Measurements from ENCODE around the gene RXRA.

Gene RXRA

GRCh38 chr9:134375430-134376385 lies 49.5 kb downstream of the RXRA start:
- DNase-seq (ENCODE audit: extremely low spot score): peak; percentile 32
- ChIA-PET CTCF (interaction anchor here (0.6 kb wide), 1 partner anchor 217 kb away, joined by 3 read pairs; no protein-coding TSS in a partner anchor), POLR2A (no interaction called here)
- TF ChIP-seq SUZ12 (IDR thresholded peaks at IDR 0.05): no peak
- no peak for TF ChIP-seq SP1 (IDR thresholded peaks at IDR 0.05)
- TF ChIP-seq L3MBTL2 (conservative IDR thresholded peaks at IDR 0.05): no peak; the same call in 1 of the 2 replicates
- no peak for TF ChIP-seq NFRKB (IDR thresholded peaks at IDR 0.05)
- no peak for TF ChIP-seq ZNF384 (IDR thresholded peaks at IDR 0.05)
- no peak for TF ChIP-seq FOXM1 (IDR thresholded peaks at IDR 0.05; ENCODE audit: borderline replicate concordance)
- no peak for TF ChIP-seq FOXK2 (IDR thresholded peaks at IDR 0.05)
- TF ChIP-seq FOXA1 (IDR thresholded peaks at IDR 0.05): no peak
- no peak for TF ChIP-seq LEF1 (IDR thresholded peaks at IDR 0.05; ENCODE audit: borderline replicate concordance)

- DNase-seq (ENCODE audit: extremely low spot score): no peak
- ChIA-PET CTCF (interaction anchor here (0.6 kb wide), 1 partner anchor 217 kb away, joined by 3 read pairs; no protein-coding TSS in a partner anchor), POLR2A (no interaction called here)
- TF ChIP-seq FOXK2 (IDR thresholded peaks at IDR 0.05) (no peak), FOXM1 (IDR thresholded peaks at IDR 0.05; ENCODE audit: borderline replicate concordance) (no peak), SP1 (IDR thresholded peaks at IDR 0.05) (no peak), BHLHE40 (IDR thresholded peaks at IDR 0.05; ENCODE audit: borderline replicate concordance) (no peak), NFRKB (IDR thresholded peaks at IDR 0.05) (no peak), ARNT (IDR thresholded peaks at IDR 0.05) (no peak), SUZ12 (IDR thresholded peaks at IDR 0.05) (no peak)
Measured at GRCh38 chr9:134376386-134377142, 50.3 kb downstream of the RXRA start.

GRCh38 chr9:134377143-134377484 lies 50.9 kb downstream of the RXRA start:
- ChIA-PET POLR2A (no interaction called here), CTCF (no interaction called here)
- DNase-seq (ENCODE audit: extremely low spot score): no peak
- no peak for TF ChIP-seq ELF4 (IDR thresholded peaks at IDR 0.05)
- TF ChIP-seq ZNF384 (IDR thresholded peaks at IDR 0.05): no peak
- TF ChIP-seq ARNT (IDR thresholded peaks at IDR 0.05): no peak
- no peak for TF ChIP-seq PKNOX1 (IDR thresholded peaks at IDR 0.05)
- TF ChIP-seq CTBP1 (IDR thresholded peaks at IDR 0.05; ENCODE audit: borderline replicate concordance): no peak
- TF ChIP-seq SP1 (IDR thresholded peaks at IDR 0.05): no peak
- TF ChIP-seq SUZ12 (IDR thresholded peaks at IDR 0.05): no peak
- no peak for TF ChIP-seq HDGF (IDR thresholded peaks at IDR 0.05; ENCODE audit: borderline replicate concordance)
- TF ChIP-seq FOXM1 (IDR thresholded peaks at IDR 0.05; ENCODE audit: borderline replicate concordance): no peak
- TF ChIP-seq NFRKB (IDR thresholded peaks at IDR 0.05): no peak
- TF ChIP-seq FOXK2 (IDR thresholded peaks at IDR 0.05): no peak
- TF ChIP-seq FOXA1 (IDR thresholded peaks at IDR 0.05): no peak
- TF ChIP-seq LEF1 (IDR thresholded peaks at IDR 0.05; ENCODE audit: borderline replicate concordance): no peak
- TF ChIP-seq L3MBTL2 (conservative IDR thresholded peaks at IDR 0.05): no peak
- TF ChIP-seq TARDBP (IDR thresholded peaks at IDR 0.05): no peak
- TF ChIP-seq BHLHE40 (IDR thresholded peaks at IDR 0.05; ENCODE audit: borderline replicate concordance): no peak

- ChIA-PET CTCF (no interaction called here), POLR2A (no interaction called here)
- TF ChIP-seq L3MBTL2 (conservative IDR thresholded peaks at IDR 0.05) (no peak), ELF4 (IDR thresholded peaks at IDR 0.05) (no peak), PKNOX1 (IDR thresholded peaks at IDR 0.05) (no peak), HDGF (IDR thresholded peaks at IDR 0.05; ENCODE audit: borderline replicate concordance) (no peak), LEF1 (IDR thresholded peaks at IDR 0.05; ENCODE audit: borderline replicate concordance) (no peak), NFRKB (IDR thresholded peaks at IDR 0.05) (no peak), SUZ12 (IDR thresholded peaks at IDR 0.05) (no peak), SP1 (IDR thresholded peaks at IDR 0.05) (no peak), FOXM1 (IDR thresholded peaks at IDR 0.05; ENCODE audit: borderline replicate concordance) (no peak), BHLHE40 (IDR thresholded peaks at IDR 0.05; ENCODE audit: borderline replicate concordance) (no peak), ZNF384 (IDR thresholded peaks at IDR 0.05) (no peak)
- DNase-seq (ENCODE audit: extremely low spot score): no peak
Measured at GRCh38 chr9:134377976-134378375, 51.7 kb downstream of the RXRA start.

- CTCF ChIA-PET: no interaction called here
- peak; percentile 46 for DNase-seq (ENCODE audit: extremely low spot score)
- TF ChIP-seq NFRKB (IDR thresholded peaks at IDR 0.05): no peak
- no peak for TF ChIP-seq SP1 (IDR thresholded peaks at IDR 0.05)
- TF ChIP-seq FOXA1 (IDR thresholded peaks at IDR 0.05): no peak
- TF ChIP-seq CTBP1 (IDR thresholded peaks at IDR 0.05; ENCODE audit: borderline replicate concordance): no peak
- no peak for TF ChIP-seq ELF4 (IDR thresholded peaks at IDR 0.05)
- no peak for TF ChIP-seq HDGF (IDR thresholded peaks at IDR 0.05; ENCODE audit: borderline replicate concordance)
- TF ChIP-seq ARNT (IDR thresholded peaks at IDR 0.05): no peak
- no peak for TF ChIP-seq FOXK2 (IDR thresholded peaks at IDR 0.05)
- TF ChIP-seq LEF1 (IDR thresholded peaks at IDR 0.05; ENCODE audit: borderline replicate concordance): no peak
- no peak for TF ChIP-seq PKNOX1 (IDR thresholded peaks at IDR 0.05)
- TF ChIP-seq SUZ12 (IDR thresholded peaks at IDR 0.05): no peak
- TF ChIP-seq TARDBP (IDR thresholded peaks at IDR 0.05): no peak
- TF ChIP-seq ZNF384 (IDR thresholded peaks at IDR 0.05): no peak
- TF ChIP-seq FOXM1 (IDR thresholded peaks at IDR 0.05; ENCODE audit: borderline replicate concordance): no peak
- TF ChIP-seq BHLHE40 (IDR thresholded peaks at IDR 0.05; ENCODE audit: borderline replicate concordance): no peak
- TF ChIP-seq L3MBTL2 (conservative IDR thresholded peaks at IDR 0.05): no peak
- POLR2A ChIA-PET: no interaction called here
Measured at GRCh38 chr9:134378901-134379338, 52.7 kb downstream of the RXRA start.
